Measurements from ENCODE around the gene ZBTB26.
A peak's percentile ranks its signal among the peaks of the same experiment; 100 is the strongest.
"Not testable (repeated sequence)": the region's sequence is repeated elsewhere in the genome, so short reads cannot be mapped to it uniquely, and the experiment has no call there.

ZBTB26 gene

DNA sequence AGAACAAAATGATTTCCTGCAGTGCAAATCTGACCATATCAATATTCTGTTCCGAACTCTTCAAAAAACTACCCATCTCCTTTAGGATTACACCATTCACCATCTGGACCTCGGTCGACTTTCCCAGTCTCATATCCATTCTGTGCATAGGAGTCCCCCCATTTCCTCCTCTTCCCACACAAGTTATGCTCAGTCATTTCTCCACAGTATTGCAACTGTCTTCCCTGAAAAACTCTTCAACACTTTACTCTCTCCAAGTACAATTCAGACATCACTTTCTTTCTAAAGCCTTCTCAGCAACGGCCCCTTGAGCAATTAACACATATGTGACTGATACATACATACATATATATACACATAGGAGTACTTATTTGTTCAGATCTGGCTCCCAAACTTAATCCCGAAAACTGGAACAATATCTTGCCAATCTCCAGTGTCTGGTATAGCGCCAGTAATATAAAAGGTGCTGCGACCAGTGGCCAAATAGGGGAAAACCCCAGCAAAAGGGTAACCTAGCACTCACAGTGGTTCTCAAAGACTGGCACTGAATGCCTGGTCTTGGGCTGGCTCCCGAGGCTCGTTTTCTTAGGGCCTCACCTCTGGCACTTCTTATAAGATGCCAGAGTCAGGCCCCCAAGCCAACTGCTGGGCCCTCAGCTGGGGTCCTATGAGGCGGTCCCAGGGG, 629 bp downstream of the ZBTB26 start:
- DNase-seq: no peak
- in situ Hi-C loops (cut with MboI; ENCODE audit: low pct_unique_long_range_greater_than_20kb, low sequenced_read_pairs): no loop called here

DNA sequence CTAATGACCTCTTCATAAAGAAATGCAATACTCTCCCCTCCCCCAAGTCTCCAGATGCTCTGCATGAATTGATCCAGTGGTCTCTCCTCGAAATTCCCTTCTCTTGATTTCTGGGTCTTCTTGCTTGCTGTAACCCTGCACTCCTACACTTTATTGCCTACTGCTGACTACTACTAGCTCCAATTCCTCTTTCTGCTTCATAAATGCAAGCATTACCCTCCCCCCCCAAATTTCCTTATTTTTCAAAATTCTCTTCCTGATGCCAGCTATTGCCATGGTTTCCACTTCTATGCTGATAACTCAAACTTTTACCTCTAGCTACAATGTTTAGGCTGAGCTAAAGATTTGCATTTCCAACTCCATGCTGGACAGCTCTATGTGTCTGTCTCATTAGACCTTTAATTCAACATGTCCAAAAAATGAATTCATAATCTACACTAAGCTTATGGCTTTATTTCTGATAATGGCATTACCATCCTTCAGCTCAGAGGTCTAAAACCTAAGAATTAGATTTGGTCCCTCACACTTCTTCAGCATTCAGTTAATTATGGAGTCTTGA, 1.4 kb downstream of the ZBTB26 start:
- peak; percentile 27 for DNase-seq
- in situ Hi-C loops (cut with MboI; ENCODE audit: low pct_unique_long_range_greater_than_20kb, low sequenced_read_pairs): no loop called here

GRCh38 chr9:122923947-122924346, 7.4 kb downstream of the ZBTB26 start:
- in situ Hi-C loops (cut with MboI; ENCODE audit: low pct_unique_long_range_greater_than_20kb, low sequenced_read_pairs): no loop called here
- no peak for DNase-seq

DNA sequence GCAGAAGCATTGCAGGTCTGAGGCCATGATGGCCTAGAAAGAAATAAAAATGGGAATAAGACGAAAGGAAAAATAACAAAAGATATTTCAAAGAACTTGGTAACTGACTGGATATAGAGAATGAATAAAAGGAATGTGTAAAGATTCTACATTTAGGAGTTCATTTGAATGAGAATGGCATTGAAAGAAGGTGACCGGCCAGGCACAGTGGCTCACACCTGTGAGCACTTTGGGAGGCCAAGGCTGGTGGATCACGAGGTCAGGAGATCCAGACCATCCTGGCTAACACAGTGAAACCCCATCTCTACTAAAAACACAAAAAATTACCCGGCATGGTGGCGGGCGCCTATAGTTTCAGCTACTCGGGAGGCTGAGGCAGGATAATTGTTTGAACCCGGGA, 8.6 kb downstream of the ZBTB26 start:
- in situ Hi-C loops (cut with MboI; ENCODE audit: low pct_unique_long_range_greater_than_20kb, low sequenced_read_pairs): no loop called here
- no peak for DNase-seq

GRCh38 chr9:122918310-122918709, 13.0 kb downstream of the ZBTB26 start:
- in situ Hi-C loops (cut with MboI; ENCODE audit: low pct_unique_long_range_greater_than_20kb, low sequenced_read_pairs): no loop called here

DNA sequence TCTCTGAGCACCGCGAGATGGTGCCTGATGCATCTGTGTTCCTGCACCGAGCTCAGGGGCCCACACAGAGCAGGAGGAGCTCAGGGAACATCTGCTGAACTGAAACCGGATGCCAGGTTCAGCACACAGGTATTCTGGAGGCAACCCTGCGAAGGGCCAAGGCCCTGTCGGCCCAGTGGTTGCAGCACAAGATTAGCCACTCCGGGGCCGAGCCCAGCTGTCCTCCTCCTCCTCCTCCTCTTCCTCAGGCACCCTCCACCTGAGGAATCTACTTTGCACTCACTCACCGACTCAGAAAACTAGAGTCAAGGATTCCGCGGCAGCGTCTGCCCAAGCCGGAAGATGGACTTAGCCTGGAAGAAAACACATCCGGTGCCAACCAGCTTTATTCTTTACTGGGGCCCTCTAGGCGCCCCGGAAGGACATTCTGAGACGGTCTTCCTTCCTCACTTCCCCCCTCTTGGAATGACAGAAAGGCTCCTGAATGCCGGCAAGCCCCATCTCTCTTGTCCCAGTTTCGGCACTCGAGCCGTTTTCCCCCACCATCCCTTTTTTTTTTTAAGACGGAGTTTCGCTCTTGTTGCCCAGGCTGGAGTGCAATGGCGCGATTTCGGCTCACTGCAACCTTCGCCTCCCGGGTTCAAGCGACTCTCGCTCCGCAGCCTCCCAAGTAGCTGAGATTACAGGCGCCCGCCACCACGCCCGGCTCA, 18.2 kb downstream of the ZBTB26 start, which contains the start of gene ZBTB6:
TSS of gene ZBTB6 (minus strand) at position 360 of the 710 bp plus-strand sequence. CDS start 1,251 bp downstream, outside the sequence.
- in situ Hi-C loops (cut with MboI; ENCODE audit: low pct_unique_long_range_greater_than_20kb, low sequenced_read_pairs): no loop called here

More at GRCh38 chr9:122918310-122918709, 13.0 kb downstream of the ZBTB26 start:
- no peak for DNase-seq

DNA sequence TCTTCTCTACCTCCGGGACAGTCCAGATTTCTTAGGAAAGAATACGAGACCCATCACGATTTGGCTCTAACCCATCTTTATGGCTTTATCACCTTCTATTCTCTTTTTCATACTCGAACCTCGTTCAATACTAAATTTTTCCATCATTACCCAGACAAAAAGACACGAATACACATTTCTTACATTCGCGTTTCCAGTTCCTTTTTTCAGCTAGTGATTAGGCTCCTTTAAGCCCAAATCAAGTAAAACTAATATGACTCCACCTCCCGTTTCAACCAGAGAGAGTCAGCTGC, 18.7 kb downstream of the ZBTB26 start:
- in situ Hi-C loops (cut with MboI; ENCODE audit: low pct_unique_long_range_greater_than_20kb, low sequenced_read_pairs): no loop called here

More for the DNA sequence above, 18.2 kb downstream of the ZBTB26 start, which contains the start of gene ZBTB6:
- DNase-seq: peak; percentile 87

DNA sequence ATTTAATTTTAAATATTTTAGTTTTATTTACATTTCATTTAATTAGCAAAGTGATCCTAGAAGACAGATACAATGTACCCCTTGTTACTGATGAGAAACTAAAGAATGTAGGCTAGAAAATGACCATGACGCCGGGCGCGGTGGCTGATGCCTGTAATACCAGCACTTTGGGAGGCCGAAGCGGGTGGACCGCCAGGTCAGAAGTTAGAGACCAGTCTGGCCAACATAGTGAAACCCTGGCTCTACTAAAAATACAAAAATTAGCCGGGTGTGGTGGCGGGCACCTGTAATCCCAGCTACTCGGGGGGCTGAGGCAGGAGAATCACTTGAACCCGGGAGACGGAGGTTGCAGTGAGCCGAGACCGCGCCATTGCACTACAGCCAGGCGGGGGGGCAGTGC, 25.2 kb downstream of the ZBTB26 start:
- in situ Hi-C loops (cut with MboI; ENCODE audit: low pct_unique_long_range_greater_than_20kb, low sequenced_read_pairs): not testable (repeated sequence)

More for the DNA sequence above, 18.7 kb downstream of the ZBTB26 start:
- no peak for DNase-seq

GRCh38 chr9:122904823-122905710, 26.2 kb downstream of the ZBTB26 start, which contains the start of gene RC3H2:
Gene RC3H2, minus strand, starts transcription at chr9:122905359. Its CDS starts 7,850 bp downstream, at chr9:122897509.
- DNase-seq: peak; percentile 99
- in situ Hi-C loops (cut with MboI; ENCODE audit: low pct_unique_long_range_greater_than_20kb, low sequenced_read_pairs): no loop called here

More for the DNA sequence above, 25.2 kb downstream of the ZBTB26 start:
- DNase-seq: not testable (repeated sequence)

- in situ Hi-C loops (cut with MboI; ENCODE audit: low pct_unique_long_range_greater_than_20kb, low sequenced_read_pairs): no loop called here
- DNase-seq: peak; percentile 52
Measured at GRCh38 chr9:122904466-122904822, 26.9 kb downstream of the ZBTB26 start.

GRCh38 chr9:122900791-122901190, 30.5 kb downstream of the ZBTB26 start:
- in situ Hi-C loops (cut with MboI; ENCODE audit: low pct_unique_long_range_greater_than_20kb, low sequenced_read_pairs): no loop called here
- DNase-seq: peak; percentile 32

GRCh38 chr9:122897969-122898368, 33.3 kb downstream of the ZBTB26 start:
- in situ Hi-C loops (cut with MboI; ENCODE audit: low pct_unique_long_range_greater_than_20kb, low sequenced_read_pairs): no loop called here

DNA sequence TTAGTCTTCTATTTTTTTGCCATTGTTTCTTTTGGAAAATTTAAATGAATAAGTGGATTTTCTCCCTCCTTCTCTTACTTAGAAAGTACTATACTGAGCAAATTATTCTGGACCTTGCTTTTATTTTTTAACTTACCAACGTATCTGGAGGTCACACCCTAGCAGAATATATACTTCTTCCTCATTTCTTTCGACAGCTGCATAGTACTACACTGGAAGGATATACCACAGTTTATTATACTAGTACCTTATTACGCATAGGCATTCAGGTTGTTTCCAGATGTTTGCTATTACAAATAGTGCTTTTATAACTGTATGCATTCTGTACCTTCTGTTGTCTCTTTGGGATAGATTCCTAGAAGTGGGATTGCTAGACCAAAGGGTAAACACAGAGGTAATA, 42.8 kb downstream of the ZBTB26 start:
- in situ Hi-C loops (cut with MboI; ENCODE audit: low pct_unique_long_range_greater_than_20kb, low sequenced_read_pairs): no loop called here
- DNase-seq: no peak

More at GRCh38 chr9:122897969-122898368, 33.3 kb downstream of the ZBTB26 start:
- DNase-seq: no peak

GRCh38 chr9:122883125-122883524, 48.2 kb downstream of the ZBTB26 start:
- peak; percentile 16 for DNase-seq
- in situ Hi-C loops (cut with MboI; ENCODE audit: low pct_unique_long_range_greater_than_20kb, low sequenced_read_pairs): no loop called here

DNA sequence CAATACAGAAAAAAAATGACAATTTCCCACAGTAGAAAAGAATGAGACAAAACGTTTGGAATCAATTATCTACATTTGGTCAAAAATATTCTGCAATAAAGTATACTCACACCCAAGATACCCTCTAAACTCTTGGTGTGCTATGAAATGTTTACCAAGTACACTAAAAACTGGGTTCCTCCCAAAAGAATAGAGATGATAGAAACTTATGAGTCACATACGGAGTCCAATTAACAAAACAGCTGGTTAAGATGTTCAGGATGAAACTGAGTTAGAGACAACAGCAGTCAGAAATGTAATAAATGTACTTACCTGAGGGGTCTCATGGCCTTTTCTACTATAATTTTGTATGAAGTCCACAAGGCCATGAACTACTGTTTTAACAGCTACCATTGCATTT, 51.9 kb downstream of the ZBTB26 start:
- in situ Hi-C loops (cut with MboI; ENCODE audit: low pct_unique_long_range_greater_than_20kb, low sequenced_read_pairs): no loop called here
- DNase-seq: no peak

GRCh38 chr9:122875523-122875922, 55.8 kb downstream of the ZBTB26 start:
- in situ Hi-C loops (cut with MboI; ENCODE audit: low pct_unique_long_range_greater_than_20kb, low sequenced_read_pairs): no loop called here
- DNase-seq: no peak

DNA sequence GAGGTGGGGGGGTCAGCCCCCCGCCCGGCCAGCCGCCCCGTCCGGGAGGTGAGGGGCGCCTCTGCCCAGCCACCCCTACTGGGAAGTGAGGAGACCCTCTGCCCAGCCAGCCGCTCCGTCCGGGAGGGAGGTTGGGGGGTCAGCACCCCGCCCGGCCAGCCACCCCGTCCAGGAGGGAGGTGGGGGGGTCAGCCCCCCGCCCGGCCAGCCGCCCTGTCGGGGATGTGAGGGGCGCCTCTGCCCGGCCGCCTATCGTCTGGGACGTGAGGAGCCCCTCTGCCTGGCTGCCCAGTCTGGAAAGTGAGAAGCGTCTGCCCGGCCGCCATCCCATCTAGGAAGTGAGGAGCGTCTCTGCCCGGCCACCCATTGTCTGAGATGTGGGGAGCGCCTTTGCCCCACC, 64.0 kb downstream of the ZBTB26 start:
- in situ Hi-C loops (cut with MboI; ENCODE audit: low pct_unique_long_range_greater_than_20kb, low sequenced_read_pairs); DNase-seq: not testable (repeated sequence)

- in situ Hi-C loops (cut with MboI; ENCODE audit: low pct_unique_long_range_greater_than_20kb, low sequenced_read_pairs): no loop called here
- DNase-seq: no peak
Measured at GRCh38 chr9:122866079-122866478, 65.2 kb downstream of the ZBTB26 start.

Measured in KBM-7 (cell line).